NCI-H748 (cell line): ENCODE results near the gene RIPK4.
"Not testable (repeated sequence)": the region's sequence is repeated elsewhere in the genome, so short reads cannot be mapped to it uniquely, and the experiment has no call there.

ENCODE experiments used
- DNase-seq: peaks from one replicate; lab custom pipeline; 2025; ENCODE audit not compliant: unreplicated experiment; lab: John Stamatoyannopoulos, UW

RIPK4 gene

GRCh38 chr21:41796476-41797080 is 29.7 kb upstream of the RIPK4 start:
- DNase-seq, result no peak

DNA sequence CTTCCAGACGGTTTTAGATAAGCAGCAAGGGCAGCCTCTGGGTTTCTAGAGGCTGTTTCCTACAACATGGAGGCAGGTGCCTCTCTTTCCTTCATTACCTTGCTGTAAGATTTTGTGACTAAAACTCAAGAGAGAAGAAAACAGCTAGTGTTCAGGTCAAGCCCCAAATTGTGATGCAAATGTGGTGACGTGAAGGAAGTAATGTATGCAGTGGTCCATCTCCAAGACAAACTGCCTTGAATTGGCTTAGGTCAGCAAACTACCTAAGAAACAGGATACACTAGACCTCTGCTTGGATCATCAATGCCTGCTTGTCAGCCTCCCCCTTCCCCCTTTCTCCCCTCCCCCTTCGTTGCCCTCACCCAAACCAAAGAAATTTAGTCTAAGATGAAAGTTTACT is 28.9 kb upstream of the RIPK4 start:
- no peak for DNase-seq

GRCh38 chr21:41794600-41794999 is 27.7 kb upstream of the RIPK4 start:
- no peak for DNase-seq

DNA sequence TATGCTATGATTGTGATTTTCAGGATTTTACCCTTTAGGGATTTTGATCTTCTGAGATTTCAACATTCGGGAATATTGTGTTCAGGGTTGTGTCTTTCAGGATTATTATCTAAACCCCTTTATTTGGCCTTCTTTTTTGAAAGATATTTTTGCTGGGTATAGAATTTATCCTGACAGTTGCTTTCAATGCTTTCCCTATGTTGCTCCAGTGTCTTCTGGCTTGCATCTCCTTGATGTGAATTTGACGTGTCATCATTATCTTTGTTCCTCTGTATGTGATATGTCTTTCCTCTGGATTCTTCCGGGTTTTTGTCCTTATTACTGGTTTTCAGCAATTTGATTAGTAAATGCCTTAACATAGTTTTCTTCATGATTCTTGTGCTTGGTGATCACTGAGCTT is 25.9 kb upstream of the RIPK4 start:
- DNase-seq, result no peak

DNA sequence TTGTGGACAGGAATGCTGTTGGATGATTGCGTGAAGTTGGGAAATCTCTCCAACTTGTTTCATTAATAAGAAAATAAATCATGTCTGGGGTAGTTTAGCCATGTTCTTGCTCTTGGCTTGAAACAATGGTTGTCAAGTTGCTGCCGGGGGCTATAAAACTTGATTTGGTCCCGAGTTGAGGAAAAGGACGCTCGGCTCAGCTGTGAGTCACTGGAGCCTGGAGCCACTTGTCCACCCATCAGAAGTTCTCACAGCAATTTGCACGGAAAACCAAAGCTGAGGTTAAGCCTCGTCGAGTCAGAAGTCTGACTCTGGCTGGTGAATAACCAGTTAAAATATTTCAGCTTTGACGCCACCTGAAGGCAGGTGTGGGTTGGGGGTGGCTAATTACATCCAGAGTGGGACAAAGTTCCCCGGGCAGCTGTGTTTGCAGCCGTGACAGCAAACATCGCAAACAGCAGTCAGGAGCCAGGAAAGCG is 19.7 kb upstream of the RIPK4 start:
- peak; percentile 71 for DNase-seq

DNA sequence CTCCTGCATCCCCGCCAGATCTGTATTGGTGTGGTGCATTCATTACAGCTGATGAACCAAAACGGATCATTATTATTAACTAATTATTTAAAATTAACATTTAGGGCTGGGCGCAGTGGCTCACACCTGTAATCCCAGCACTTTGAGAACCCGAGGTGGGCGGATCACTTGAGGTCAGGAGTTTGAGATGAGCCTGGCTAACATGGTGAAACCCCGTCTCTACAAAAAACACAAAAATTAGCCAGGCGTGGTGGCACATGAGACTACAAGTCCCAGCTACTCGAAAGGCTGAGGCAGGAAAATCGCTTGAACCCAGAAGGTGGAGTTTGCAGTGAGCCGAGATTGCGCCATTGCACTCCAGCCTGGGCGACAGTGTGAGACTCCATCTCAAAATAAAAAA is 18.4 kb upstream of the RIPK4 start:
- not testable (repeated sequence) for DNase-seq

GRCh38 chr21:41784456-41785102 is 17.7 kb upstream of the RIPK4 start:
- no peak for DNase-seq

DNA sequence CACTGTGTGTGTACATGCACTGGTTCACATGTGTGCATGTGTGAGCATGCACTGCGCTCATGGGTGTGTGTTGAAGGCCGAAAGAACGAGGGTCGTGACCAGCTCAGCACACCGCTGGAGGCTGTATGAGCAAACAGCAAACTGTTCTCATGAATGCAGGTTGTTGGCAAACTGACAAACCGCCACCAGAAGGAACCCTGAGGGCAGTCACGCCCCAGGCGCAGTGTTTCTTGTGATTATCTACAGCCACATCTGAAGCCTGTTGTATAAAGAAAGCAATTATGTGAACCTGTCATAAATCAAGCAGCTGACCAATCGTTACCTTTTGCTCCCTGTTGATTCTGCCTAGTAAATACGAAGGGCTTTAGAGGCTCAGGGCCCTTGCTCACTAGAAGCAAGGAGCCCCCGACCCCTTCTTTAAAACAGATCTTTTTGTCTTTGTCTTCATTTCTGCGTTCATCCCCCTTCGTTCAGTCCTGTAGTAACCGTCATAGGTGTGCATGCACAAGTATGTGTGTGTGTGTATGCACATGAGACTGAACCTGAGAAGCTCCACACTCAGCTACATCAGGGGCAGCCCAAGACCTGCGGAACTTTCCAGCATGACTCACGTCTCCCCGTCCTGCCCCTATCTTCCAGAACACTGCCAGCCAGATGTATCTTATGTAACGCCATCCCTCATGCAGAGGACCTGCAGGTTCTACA is 16.8 kb upstream of the RIPK4 start:
- DNase-seq, result peak; percentile 97

DNA sequence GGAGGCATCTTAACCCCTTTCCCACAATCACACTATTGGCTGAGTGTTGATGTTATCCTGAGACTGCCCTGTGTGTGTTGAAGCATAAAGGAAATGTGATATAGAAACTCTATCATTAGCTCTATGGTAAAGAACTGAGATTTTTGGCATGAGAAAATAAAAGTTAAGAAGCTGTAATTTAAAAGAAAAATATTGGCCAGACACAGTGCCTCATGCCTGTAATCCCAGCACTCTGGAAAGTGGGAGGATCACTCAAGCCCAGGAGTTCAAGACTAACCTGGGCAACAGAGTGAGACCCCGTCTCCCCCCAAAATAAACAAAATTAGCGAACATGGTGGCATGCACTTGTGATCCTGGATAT is 14.2 kb upstream of the RIPK4 start:
- DNase-seq, result no peak

- DNase-seq, result no peak
These were observed 13.6 kb upstream of the RIPK4 start for GRCh38 chr21:41780337-41781049.

- DNase-seq, result peak; percentile 65
These were observed 12.8 kb upstream of the RIPK4 start for GRCh38 chr21:41779659-41780058.

GRCh38 chr21:41778930-41779600 is 12.2 kb upstream of the RIPK4 start:
- peak; percentile 86 for DNase-seq

GRCh38 chr21:41777951-41778815 is 11.3 kb upstream of the RIPK4 start:
- DNase-seq, result peak; percentile 80

DNA sequence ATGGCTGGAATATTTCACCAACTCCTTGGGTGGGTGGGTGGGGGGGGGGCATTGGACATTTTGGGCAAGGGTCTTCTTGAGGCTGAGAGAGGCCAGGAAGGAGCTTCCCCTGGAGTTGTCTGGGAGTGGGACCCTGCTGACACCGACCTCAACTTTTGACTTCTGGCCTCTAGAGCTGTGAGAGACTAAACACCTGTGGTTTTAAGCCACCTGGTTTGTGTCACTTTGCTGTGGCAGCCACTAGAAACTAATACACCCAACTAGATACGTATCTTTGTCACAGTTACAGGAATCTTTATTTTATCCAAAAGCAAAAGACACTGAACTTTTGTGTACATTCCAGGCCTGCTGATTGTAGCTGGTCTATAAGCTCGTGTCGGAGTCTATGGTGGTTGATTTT is 9.9 kb upstream of the RIPK4 start:
- no peak for DNase-seq

- no peak for DNase-seq
These were observed 8.3 kb upstream of the RIPK4 start for GRCh38 chr21:41775149-41775472.

DNA sequence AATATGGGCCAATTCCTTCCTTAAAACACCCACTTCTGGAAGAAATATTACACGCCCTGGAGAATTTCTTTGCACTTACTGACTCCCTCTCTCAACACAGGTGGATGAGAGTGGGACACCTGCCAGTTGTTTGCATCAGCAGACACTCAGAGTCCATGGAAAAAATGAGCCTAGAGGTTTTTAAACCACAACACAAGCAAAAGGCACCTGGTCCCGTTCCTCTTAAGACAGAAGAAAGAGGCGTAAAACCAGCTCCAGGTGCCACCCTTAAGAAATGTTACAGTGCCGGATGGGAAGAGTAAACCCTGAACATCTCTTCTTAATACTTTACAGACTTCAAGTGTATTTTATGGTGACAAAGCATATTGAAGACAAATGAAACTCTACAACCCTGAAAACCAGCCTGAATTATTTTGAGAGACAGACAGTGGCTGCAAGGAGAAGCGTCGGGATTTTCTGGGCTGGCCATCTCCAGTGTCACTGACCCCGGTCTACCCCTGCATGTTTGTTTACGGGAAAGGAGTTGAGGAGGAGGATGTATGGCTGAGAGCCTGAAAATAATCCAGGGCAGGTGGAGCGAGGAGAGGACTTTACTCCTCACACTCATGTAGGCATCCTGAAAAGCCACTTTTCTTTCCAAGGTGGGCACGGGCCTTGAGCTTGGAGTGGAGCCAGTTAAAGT is 7.8 kb upstream of the RIPK4 start:
- no peak for DNase-seq

DNA sequence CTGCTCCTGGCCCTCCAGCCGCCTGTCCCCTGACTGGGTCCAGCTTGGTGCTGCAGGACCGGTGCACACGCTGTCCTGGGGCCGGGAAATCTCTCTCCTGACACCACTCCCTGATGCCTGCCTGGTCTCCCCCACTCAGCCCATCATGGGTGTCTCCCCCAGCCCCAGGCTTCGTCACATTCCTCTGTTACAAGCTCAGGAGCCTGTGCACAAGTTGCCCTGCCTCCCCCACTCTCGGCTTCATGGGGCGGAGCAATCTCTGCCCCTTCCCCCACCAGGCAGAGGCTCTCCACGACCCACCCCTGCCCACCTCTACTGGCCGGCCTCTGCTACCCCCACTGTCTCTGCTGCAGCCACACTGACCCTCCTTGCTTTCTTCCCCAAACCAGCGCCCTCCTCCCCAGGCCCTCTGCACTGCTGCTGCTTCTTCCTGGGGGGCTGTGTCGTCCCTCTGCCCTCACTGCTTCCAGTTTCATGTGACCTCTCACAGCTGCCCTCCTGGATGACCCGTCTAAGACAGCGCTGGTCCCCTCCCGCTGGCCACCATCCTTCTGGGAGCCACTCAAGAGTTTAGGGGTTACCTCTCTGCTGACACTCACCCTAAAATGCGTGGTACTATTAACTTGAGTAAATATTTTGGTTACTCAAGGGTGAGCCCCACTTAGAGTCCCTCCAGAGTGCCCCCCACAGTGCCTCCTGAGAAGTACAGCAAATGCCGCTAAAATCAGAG is 5.7 kb upstream of the RIPK4 start:
- no peak for DNase-seq

DNA sequence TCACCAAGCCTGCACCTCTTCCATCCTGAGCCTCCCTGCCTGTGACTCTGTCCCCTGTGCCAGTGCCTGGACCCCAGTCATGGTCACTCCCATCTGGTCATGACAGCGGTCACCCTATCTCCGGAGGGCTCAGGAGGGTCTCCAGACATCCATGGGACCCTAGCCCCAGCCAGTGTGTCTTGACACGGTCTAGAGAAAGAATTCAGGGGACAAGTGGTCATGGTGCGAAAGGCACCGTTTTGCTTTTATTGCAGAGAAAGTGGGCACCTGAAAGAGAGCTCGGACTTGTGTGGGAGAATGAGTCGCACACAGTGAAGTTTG is 4.7 kb upstream of the RIPK4 start:
- DNase-seq, result no peak

DNA sequence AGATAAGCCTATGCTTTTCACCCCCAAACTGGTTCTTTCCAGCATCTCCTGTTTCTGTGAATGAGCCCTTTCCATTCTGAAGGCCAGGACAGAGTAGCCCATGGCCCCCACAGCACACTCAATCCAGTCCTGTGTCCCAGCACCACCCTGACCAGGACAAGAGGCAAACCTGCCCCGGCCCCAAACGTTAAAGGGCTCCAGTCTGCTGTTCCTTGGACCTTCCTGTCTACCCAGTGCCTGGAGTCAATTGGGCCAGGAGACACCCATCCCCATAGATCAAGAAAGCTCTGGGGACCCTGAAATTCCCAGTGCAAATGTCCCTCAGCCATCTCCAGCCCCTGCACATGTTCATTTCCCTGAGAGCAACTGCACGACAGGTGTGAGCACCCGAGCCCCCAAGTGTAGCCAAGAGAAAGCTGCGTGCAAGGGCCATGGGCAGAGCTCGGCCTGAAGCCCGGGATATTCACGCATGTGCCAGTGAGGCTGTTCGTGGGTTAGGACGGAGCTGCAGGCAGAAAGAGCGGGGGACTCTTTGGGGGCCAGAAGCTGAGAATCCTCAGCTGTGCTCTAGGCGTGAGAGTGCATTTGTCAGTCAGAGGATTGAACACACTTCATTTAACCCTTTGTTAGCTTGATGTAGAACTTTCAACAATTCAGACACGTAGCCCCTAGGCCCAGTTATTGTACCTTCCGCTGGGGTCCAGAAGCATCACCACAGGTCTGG is 4.2 kb upstream of the RIPK4 start:
- no peak for DNase-seq
